ELF-1 (cell line): Measurements from ENCODE around the gene KCNH4.

Source experiments
- DNase-seq: peaks from one replicate; pipeline ENCODE4 v3.0.0-alpha.2; 2016; ENCODE audit warnings: low read depth, low spot score

The KCNH4 gene

DNA sequence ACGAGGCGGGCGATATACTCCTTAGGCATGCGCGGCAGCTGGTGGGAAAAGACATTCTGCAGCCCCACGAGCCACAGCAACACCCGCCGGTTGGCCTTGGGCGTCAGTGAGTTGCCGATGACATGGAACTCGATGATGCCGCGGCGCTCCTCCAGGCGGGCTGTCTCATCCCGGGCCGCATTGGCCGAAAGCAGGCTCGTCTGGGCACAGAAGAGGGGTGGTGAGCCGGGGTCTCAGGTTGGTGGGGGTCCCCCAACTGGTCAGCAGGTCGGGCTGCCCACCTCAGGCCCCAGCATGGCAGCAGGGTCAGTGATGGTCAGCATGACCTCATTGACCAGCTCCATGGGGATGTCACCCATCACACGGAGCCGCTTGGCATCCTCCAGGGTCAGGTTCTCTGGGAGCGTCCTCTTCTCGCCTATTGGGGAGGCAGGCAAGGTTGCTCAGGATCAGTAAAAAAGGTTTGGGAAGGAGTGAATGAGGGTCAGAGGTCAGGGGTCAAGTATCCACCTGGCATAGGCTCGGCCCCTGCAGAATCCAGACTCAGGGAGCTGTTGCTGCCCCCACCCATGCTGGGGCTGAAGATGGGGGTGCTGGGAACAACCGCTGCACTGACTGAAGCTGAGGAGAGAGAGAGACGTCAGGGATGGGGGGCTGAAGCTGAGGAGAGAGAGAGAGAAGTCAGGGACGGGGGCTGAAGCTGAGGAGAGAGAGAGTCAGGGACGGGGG, 63.4 kb downstream of the KCNH4 start:
- peak; percentile 13 for DNase-seq

GRCh38 chr17:42116705-42117396, 64.1 kb downstream of the KCNH4 start:
- DNase-seq = peak; percentile 83

GRCh38 chr17:42114118-42114517, 66.8 kb downstream of the KCNH4 start:
- no peak for DNase-seq

DNA sequence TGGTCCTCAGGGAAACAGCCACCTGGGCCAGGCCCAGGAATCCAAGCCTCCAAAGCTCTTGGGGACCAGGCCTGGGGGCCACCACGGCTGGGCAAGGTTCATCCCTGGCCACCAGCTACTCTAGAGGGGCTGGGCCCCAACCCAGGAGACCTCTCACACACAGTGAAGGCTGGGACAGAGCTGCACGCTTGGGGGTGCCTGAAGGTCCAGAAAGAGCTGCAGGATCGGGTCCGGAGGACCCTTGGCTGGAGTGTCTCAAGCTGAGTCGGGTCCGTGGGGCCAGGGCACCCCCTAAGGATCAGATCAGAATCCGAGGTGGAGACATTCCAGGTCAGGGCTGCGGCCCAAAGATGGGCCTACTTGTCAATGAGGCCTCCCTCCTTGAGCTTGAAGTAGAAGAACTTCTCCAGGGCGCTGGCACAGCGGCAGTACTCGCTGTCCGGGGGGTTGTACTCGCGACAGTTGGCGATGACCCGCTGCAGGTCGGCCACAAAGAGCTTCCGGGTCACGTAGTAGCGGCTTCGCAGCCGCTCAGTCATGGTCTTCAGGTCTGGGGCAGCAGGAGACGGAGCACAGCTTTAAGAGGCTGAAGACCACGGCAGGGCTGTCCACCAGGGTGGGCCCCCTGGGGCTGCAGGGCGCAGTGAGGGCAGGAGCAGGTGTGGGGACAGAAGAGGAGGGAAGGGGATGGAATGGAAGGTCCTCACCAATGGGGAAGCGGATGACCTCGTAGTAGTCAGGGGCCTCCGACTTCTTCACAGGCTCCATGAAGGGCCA, 67.5 kb downstream of the KCNH4 start:
- DNase-seq = no peak

DNA sequence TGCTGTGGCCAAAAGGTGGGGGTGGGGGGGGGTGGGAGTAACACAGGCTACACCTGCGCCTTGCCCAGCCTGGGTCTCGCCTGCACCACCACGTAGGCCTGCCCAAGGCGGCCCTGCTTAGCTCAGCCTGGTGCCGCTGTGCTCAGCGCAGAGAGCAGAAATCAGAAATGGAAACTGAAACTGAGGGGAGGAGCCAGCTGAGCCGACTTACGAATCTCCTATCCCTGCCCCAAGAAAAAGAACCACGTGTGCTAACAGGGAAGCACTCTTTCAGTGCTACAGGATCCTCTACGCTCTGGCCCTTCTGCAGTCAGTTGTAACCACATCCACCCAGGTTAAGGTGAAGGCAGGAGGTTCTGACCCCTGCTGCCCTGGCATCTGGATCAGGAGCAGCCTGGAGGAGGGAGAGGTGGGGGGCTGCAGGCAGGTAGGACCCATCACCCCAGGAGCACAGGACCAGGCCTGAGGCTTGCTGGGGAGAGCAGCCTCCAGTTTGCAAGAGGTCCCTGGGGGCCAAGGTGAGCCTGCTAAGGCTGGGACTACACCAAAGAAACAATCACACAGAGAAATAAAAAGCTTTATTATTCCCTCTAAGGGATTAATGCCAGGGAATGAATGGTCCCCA, 68.3 kb downstream of the KCNH4 start, which contains the start of gene DHX58:
Gene DHX58, minus strand, starts transcription at position 163 of the 625 bp plus-strand sequence. CDS start 822 bp downstream, outside the sequence.
- DNase-seq = no peak

GRCh38 chr17:42111871-42112551, 68.9 kb downstream of the KCNH4 start:
- DNase-seq = no peak

- DNase-seq = no peak
These were observed 69.7 kb downstream of the KCNH4 start for GRCh38 chr17:42111265-42111636.

DNA sequence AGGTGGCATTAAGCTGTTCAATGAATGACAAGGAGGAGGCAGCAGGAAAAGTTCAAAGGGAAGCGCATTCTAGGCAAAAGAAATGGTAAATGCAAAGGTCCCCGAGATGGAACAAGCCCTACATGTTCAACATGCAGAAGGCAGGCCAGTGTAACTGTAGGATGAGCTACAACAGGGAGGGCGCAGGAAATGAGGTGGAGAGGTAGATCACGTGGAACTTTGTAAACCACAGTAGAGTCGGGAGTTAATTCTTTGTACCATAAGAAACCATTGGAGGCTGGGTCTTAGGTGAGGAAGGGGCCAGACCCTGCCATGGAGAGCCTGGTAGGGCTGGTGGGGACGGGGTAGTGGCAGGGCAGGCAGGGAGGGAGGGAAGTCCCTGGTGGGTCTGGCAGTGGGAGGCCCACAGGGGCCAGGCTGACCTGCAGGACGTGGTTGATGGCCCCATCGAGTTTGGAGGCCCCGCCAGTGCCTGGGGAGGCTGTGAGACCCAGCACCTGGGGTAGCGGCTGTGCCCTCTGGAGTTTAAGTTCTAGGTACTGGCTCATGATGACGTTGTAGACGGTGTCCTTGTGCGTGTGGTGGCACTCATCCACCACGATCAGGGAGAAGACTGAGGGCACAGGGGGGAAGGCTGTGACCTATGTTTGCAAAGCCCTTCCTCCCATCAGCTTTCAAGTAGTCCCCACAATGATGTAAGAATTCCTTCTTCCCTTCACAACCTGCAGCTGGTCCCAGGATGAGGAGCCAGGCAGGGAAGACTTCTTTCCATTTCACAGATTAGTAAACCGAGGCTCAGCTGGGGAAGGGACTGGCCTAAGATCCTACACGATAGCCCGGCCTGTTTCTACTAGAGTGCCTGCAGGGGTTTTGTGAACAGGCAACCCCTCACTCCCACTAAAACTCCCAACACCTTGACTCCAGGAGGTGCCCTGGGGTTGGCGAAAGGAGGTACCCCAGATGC, 70.4 kb downstream of the KCNH4 start:
- no peak for DNase-seq

DNA sequence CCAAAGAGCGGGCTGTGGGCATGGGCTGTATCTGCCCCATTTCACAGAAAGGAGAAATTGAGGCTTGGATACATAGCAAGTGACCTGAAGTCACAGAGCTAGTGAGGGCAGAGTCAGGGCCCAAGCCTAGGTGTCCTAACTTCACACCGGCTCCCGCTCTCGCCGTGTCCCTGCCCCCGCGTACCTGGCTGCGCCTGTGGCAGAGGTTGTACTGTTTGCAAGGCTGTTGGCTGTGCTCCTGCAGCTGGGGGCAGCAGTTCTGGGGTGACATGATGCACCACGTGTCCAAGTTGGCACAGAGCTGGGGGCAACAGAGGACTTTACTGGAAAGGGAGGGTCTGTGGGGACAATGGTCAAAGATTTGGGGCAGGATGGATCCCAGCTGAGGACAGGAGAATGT, 71.9 kb downstream of the KCNH4 start:
- no peak for DNase-seq

DNA sequence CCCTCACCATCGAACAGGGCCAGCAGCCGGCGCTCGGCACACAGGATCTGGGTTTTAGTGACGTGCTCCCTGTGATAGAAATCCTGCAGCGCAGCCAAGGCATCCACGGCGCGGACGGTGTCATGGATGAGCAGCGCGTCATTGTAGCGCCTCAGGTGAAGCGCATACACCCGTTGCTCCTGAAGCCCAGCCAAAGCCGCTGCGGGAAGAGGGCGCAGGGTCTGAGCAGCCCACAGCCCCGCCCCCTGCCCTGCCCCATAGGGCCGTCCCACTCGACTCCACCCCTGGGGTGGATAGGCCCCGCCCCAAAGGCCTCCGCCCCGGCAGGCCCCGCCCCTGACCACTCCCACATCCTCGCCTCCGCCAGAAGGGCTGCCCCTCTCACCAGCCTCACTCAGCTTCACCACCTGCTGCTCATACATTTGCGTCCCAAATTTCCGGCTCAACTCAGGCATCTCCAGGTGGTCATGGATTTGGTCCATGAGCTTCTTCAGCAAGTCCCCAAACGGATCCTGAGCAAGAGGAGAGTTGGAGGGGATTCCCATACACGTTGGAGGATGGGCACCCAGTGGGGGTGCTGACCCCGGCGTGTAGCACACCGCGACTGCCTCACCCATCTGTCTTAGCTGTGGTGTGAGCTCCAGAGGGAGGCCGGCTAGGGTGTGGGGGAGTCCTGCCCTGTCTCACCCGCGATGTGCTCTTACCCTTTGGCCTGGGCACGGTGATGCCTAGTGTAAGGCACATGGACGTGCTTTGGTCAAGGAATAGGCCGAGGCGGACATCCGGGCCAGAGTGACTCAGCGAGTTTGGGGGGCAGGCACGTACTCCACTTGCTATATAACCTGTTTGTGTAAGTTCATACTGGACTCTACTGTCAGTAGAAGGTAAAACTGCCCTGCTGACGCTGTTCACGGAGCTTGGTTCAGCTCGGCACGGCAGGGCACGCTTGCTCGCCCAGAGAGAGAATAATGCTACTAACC, 73.1 kb downstream of the KCNH4 start:
- peak; percentile 91 for DNase-seq

DNA sequence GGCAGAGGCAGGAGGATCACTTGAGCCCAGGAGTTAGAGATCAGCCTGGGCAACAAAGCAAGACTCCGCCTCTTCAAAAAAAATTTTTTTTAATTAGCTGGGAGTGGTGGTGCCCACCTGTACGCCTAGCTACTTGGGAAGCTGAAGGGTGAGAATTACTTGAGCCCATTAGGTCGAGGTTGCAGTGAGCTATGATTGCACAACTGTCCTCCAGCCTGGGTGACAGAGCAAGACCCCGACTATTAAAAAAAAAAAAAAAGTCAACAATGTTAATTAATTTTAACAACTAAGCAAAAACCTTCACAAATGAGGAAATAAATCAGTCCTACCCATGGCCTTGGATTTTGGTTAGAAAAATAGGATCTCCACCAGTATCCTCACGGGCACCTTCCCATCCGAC, 73.8 kb downstream of the KCNH4 start:
- no peak for DNase-seq
